Hepatocyte (in vitro differentiated cells): Measurements from ENCODE around the gene LILRA6. TPM values are rescaled to one million over a fixed set of nuclear protein-coding genes. Genes with fewer than 3 reads are reported as not detected.

Experiments
- DNase-seq: peaks from one replicate; pipeline ENCODE4 v3.0.0-alpha.2; 2016; ENCODE audit warnings: low spot score
- H2AFZ ChIP-seq: fragments of 200-600 bp; sonication (generic); 2 replicates; pipeline ENCODE4 v1.6.0; 2016; ENCODE audit warnings: antibody characterized with exemption, mild to moderate bottlenecking
- H3K27ac ChIP-seq: fragments of 200-600 bp; sonication (generic); 2 replicates; pipeline ENCODE4 v1.5.1; 2016; ENCODE audit warnings: mild to moderate bottlenecking
- H3K27me3 ChIP-seq: fragments of 200-600 bp; sonication (generic); 2 replicates; pipeline ENCODE4 v1.6.1; 2016
- H3K36me3 ChIP-seq: fragments of 200-600 bp; sonication (generic); replicated peaks from 2 replicates; pipeline ENCODE4 v1.5.1; 2016; ENCODE audit warnings: low read depth; ENCODE audit not compliant: insufficient read depth
- H3K4me1 ChIP-seq: fragments of 200-600 bp; sonication (generic); 2 replicates; pipeline ENCODE4 v1.5.1; 2016; ENCODE audit warnings: mild to moderate bottlenecking, moderate library complexity; ENCODE audit not compliant: insufficient read depth
- H3K4me2 ChIP-seq: fragments of 200-600 bp; sonication (generic); 2 replicates; pipeline ENCODE4 v1.6.0; 2016
- H3K4me3 ChIP-seq: fragments of 200-600 bp; sonication (generic); 2 replicates; pipeline ENCODE4 v1.5.1; 2016; ENCODE audit warnings: mild to moderate bottlenecking
- H3K79me2 ChIP-seq: fragments of 200-600 bp; sonication (generic); 2 replicates; pipeline ENCODE4 v1.6.0; 2017; ENCODE audit warnings: mild to moderate bottlenecking
- H3K9me2 ChIP-seq: fragments of 200-600 bp; sonication (generic); replicated peaks from 2 replicates; pipeline ENCODE4 v1.6.0; 2017; ENCODE audit warnings: mild to moderate bottlenecking; ENCODE audit not compliant: insufficient read depth
- H3K9me3 ChIP-seq: fragments of 200-600 bp; sonication (generic); 2 replicates; pipeline ENCODE4 v1.5.1; 2016; ENCODE audit warnings: low read depth, mild to moderate bottlenecking
- H4K20me1 ChIP-seq: fragments of 200-600 bp; sonication (generic); 2 replicates; pipeline ENCODE4 v1.6.0; 2016; ENCODE audit warnings: mild to moderate bottlenecking; ENCODE audit not compliant: insufficient read depth, poor library complexity, severe bottlenecking
- EZH2 ChIP-seq: fragments of 200-600 bp; sonication (generic); IDR thresholded peaks from 2 replicates; pipeline ENCODE4 v1.6.1; 2016; ENCODE audit warnings: antibody characterized with exemption, mild to moderate bottlenecking, borderline replicate concordance
- EZH2phosphoT487 ChIP-seq: fragments of 200-600 bp; sonication (generic); IDR thresholded peaks from one replicate; pipeline ENCODE4 v1.6.1; 2018; ENCODE audit warnings: antibody characterized with exemption, mild to moderate bottlenecking, low read depth, moderate library complexity; ENCODE audit not compliant: unreplicated experiment, severe bottlenecking
- WGBS: methylation state at CpG from one replicate; pipeline ENCODE4 v1.1.6; 2016; ENCODE audit warnings: low lambda C conversion rate; ENCODE audit errors: missing lambda C conversion rate; 5-methylcytosine and 5-hydroxymethylcytosine counted together
- polyA plus RNA-seq: library from polyadenylated mRNA; unstranded; fragments of >200 nt; fragmentation: Nextera tagmentation; extraction: Ambion mirVana; gene quantifications from 2 replicates; pipeline ENCODE4 v1.2.1, GENCODE V29; 2016
- total RNA-seq: library from RNA; depleted of rRNA; stranded (reverse); fragments of >200 nt; gene quantifications from 2 replicates; pipeline ENCODE4 v1.2.3, GENCODE V29; 2014
- TF ChIP-seq, protein P1 (sequence below): fragments of 200-600 bp; sonication (generic); IDR thresholded peaks from 2 replicates; pipeline ENCODE4 v1.5.1; 2016; ENCODE audit warnings: antibody characterized with exemption, mild to moderate bottlenecking; ENCODE audit not compliant: poor library complexity

Gene LILRA6
- total and polyA plus RNA-seq, 2 experiments from 2014 or later, result 0.36 TPM; not detected in 1

DNA sequence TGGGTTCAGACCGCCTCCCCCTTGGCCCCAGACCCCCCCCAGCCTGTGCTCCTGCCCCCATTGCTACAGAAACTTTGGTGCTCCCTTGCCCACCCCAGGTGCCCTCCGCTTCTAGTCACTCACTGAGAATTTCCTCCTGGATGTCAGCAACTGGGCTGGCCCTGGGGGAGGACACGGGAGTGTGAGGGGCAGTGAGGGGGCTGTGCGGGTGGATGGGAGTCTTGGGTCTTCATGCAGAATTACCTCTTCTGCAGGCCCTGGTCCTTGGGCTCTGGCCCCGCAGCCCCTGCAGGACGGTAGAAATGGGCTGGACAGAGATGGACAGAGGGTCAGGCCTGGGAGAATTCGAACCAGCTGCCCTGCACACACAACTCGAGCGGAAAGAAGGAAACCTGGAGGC, 9.7 kb upstream of the LILRA6 start:
- no peaks in the 10 kb centered on the region for H3K4me1 ChIP-seq
- 84% methylated on average over 9 of the region's 9 CpGs for WGBS
- no peak overlapping the region for H3K4me2 ChIP-seq
- H3K27ac ChIP-seq, result no peak overlapping the region
- no peaks in the 10 kb centered on the region for H3K9me2 ChIP-seq
- H3K27me3 ChIP-seq, result peaks cover 7% of the 10 kb centered on the region
- H3K36me3 ChIP-seq, result no peaks in the 10 kb centered on the region
- H3K9me3 ChIP-seq, result no peaks in the 10 kb centered on the region
- H3K4me3 ChIP-seq, result no peak overlapping the region
- no peak for DNase-seq
- no peak overlapping the region for H2AFZ ChIP-seq
- TF ChIP-seq EZH2 (no peak), EZH2phosphoT487 (no peak)
- TF ChIP-seq, protein P1, sequence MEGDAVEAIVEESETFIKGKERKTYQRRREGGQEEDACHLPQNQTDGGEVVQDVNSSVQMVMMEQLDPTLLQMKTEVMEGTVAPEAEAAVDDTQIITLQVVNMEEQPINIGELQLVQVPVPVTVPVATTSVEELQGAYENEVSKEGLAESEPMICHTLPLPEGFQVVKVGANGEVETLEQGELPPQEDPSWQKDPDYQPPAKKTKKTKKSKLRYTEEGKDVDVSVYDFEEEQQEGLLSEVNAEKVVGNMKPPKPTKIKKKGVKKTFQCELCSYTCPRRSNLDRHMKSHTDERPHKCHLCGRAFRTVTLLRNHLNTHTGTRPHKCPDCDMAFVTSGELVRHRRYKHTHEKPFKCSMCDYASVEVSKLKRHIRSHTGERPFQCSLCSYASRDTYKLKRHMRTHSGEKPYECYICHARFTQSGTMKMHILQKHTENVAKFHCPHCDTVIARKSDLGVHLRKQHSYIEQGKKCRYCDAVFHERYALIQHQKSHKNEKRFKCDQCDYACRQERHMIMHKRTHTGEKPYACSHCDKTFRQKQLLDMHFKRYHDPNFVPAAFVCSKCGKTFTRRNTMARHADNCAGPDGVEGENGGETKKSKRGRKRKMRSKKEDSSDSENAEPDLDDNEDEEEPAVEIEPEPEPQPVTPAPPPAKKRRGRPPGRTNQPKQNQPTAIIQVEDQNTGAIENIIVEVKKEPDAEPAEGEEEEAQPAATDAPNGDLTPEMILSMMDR, result no peak
- no peaks in the 10 kb centered on the region for H3K79me2 ChIP-seq
- H4K20me1 ChIP-seq, result no peaks in the 10 kb centered on the region

DNA sequence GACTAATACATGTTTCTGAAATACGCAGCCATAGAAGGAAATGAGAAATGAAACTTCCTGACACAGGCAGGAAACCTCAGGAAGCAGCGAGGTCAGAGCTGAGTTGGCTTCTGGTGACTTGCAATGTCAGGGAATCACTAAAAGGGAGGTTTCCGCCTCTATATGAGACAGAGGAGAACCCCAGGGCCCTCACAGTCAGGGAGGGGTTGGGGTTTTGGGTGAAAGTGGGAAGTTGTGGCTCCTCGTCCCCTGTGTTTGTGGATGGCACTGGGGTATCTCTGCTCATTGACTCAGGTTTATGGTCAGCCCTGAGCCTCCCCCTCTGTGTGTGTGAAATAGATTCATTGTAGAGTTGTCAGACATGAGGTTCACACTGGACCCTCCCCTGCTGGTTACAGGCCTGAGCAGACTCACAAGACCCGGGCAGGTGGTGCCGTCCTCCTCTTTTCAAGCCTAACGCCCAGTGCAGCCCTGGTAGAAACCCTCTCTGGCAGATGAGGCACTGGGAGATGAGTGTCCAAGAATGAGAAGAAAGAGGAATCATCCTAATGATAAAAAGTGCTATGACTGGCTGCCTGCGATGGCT, 5.5 kb upstream of the LILRA6 start:
- H4K20me1 ChIP-seq, result no peaks in the 10 kb centered on the region
- H3K4me1 ChIP-seq, result no peaks in the 10 kb centered on the region
- H3K79me2 ChIP-seq, result no peaks in the 10 kb centered on the region
- no peaks in the 10 kb centered on the region for H3K36me3 ChIP-seq
- no peak overlapping the region for H2AFZ ChIP-seq
- H3K9me3 ChIP-seq, result no peaks in the 10 kb centered on the region
- TF ChIP-seq EZH2phosphoT487 (no peak), EZH2 (no peak)
- TF ChIP-seq, protein P1, result no peak
- DNase-seq, result no peak
- peaks cover 7% of the 10 kb centered on the region for H3K27me3 ChIP-seq
- no peaks in the 10 kb centered on the region for H3K9me2 ChIP-seq
- H3K4me3 ChIP-seq, result no peak overlapping the region
- H3K4me2 ChIP-seq, result no peak overlapping the region
- WGBS, result 90% methylated on average over 8 of the region's 8 CpGs
- H3K27ac ChIP-seq, result no peak overlapping the region

DNA sequence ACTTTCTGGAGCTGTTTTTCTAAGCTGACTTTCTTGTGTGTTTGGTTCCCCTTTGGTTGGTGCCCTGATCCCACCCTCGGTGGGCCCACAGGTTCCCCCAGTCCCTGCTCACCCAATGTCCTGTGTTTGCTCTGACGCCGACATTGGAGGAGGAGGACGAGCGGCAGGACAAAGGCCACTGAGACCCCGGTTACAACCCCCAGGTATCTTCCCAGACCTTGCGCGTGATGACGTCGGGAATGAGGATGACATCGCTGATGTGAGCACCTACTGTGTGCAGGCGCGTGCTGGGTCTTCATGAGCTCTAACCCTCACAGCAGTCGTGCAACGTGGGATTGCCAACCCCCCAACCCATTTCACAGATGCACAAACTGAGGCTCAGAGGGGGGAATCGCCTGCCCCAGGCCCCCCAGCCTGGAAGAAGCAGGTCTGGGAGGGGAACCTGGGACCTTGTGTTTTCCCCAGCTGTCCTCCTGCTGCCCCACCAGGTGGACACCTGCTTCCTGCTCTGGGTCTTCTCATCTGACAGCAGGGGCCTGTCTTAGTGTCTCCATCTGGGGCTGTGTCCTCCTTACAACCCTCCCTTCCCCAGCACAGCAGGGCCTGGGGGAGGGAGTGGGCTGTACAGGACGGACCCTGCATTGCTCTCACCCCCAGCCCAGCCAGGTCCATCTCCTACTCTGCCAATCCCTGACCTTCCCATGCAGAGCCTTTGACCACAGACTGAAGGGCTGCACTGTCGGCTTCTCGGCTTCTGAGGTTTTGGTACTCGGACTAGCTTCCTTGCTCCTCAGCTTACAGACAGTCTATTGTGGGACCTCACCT, 4.7 kb upstream of the LILRA6 start:
- H3K36me3 ChIP-seq, result no peaks in the 10 kb centered on the region
- H3K27ac ChIP-seq, result no peak overlapping the region
- no peak for DNase-seq
- H3K9me3 ChIP-seq, result no peaks in the 10 kb centered on the region
- H4K20me1 ChIP-seq, result no peaks in the 10 kb centered on the region
- no peaks in the 10 kb centered on the region for H3K4me1 ChIP-seq
- no peak overlapping the region for H3K4me3 ChIP-seq
- 87% methylated on average over 20 of the region's 20 CpGs for WGBS
- no peaks in the 10 kb centered on the region for H3K79me2 ChIP-seq
- no peak overlapping the region for H3K4me2 ChIP-seq
- H3K27me3 ChIP-seq, result peaks cover 7% of the 10 kb centered on the region
- no peak overlapping the region for H2AFZ ChIP-seq
- no peaks in the 10 kb centered on the region for H3K9me2 ChIP-seq
- TF ChIP-seq EZH2 (no peak), EZH2phosphoT487 (no peak)
- TF ChIP-seq, protein P1, result no peak
